Measurements from ENCODE around the gene ERICH6.
A peak's percentile ranks its signal among the peaks of the same experiment; 100 is the strongest.

The ERICH6 gene

GRCh38 chr3:150710097-150710496, 6.4 kb upstream of the ERICH6 start:
- Histone ChIP-seq H3K9me3 (ENCODE audit: insufficient read depth, low read length) (no peaks in the 10 kb centered on the region), H3K9ac (ENCODE audit: low read length) (no peak overlapping the region), H3K27ac (ENCODE audit: low read length) (no peak overlapping the region), H3K4me1 (ENCODE audit: low read length) (no peaks in the 10 kb centered on the region), H3K27me3 (ENCODE audit: low read depth, low read length) (no peaks in the 10 kb centered on the region), H2AFZ (ENCODE audit: low read depth, low read length) (no peak overlapping the region), H3K36me3 (replicated peaks; ENCODE audit: low read depth, low read length) (no peaks in the 10 kb centered on the region), H3K79me2 (ENCODE audit: low read length) (no peaks in the 10 kb centered on the region), H3K4me2 (ENCODE audit: low read length) (no peak overlapping the region), H4K20me1 (ENCODE audit: insufficient read depth, low read length) (no peaks in the 10 kb centered on the region), H3K4me3 (ENCODE audit: low read length) (no peak overlapping the region)
- TF ChIP-seq CTCF (IDR thresholded peaks at IDR 0.05; ENCODE audit: low read depth, low read length) (no peak), EZH2phosphoT487 (IDR thresholded peaks at IDR 0.05; ENCODE audit: low read depth) (no peak)

- no peaks in the 10 kb centered on the region for H4K20me1 ChIP-seq (ENCODE audit: insufficient read depth, low read length)
- no peaks in the 10 kb centered on the region for H3K9me3 ChIP-seq (ENCODE audit: insufficient read depth, low read length)
- H3K27ac ChIP-seq (ENCODE audit: low read length), result no peak overlapping the region
- H3K36me3 ChIP-seq (replicated peaks; ENCODE audit: low read depth, low read length), result no peaks in the 10 kb centered on the region
- H3K4me1 ChIP-seq (ENCODE audit: low read length), result peaks cover 4% of the 10 kb centered on the region; the same call in 1 of the 2 replicates
- H3K4me3 ChIP-seq (ENCODE audit: low read length), result peak overlapping the region; percentile 88
- peak overlapping the region; percentile 92 for H2AFZ ChIP-seq (ENCODE audit: low read depth, low read length)
- no peaks in the 10 kb centered on the region for H3K27me3 ChIP-seq (ENCODE audit: low read depth, low read length)
- TF ChIP-seq EZH2phosphoT487 (IDR thresholded peaks at IDR 0.05; ENCODE audit: low read depth) (no peak), CTCF (IDR thresholded peaks at IDR 0.05; ENCODE audit: low read depth, low read length) (no peak)
- no peaks in the 10 kb centered on the region for H3K79me2 ChIP-seq (ENCODE audit: low read length)
- peak overlapping the region; percentile 75 for H3K4me2 ChIP-seq (ENCODE audit: low read length)
- peak overlapping the region; percentile 74 for H3K9ac ChIP-seq (ENCODE audit: low read length)
Measured at GRCh38 chr3:150703299-150703755, 393 bp downstream of the ERICH6 start.

GRCh38 chr3:150699068-150699639, 4.6 kb downstream of the ERICH6 start:
- H3K36me3 ChIP-seq (replicated peaks; ENCODE audit: low read depth, low read length), result no peaks in the 10 kb centered on the region
- TF ChIP-seq EZH2phosphoT487 (IDR thresholded peaks at IDR 0.05; ENCODE audit: low read depth), result no peak
- no peak for TF ChIP-seq CTCF (IDR thresholded peaks at IDR 0.05; ENCODE audit: low read depth, low read length)
- no peak overlapping the region for H3K9ac ChIP-seq (ENCODE audit: low read length)

GRCh38 chr3:150697646-150698045, 6.1 kb downstream of the ERICH6 start:
- Histone ChIP-seq H3K9me3 (ENCODE audit: insufficient read depth, low read length) (peaks cover 9% of the 10 kb centered on the region; the same call in 1 of the 2 replicates), H4K20me1 (ENCODE audit: insufficient read depth, low read length) (no peaks in the 10 kb centered on the region), H3K79me2 (ENCODE audit: low read length) (no peaks in the 10 kb centered on the region), H3K4me3 (ENCODE audit: low read length) (no peak overlapping the region), H3K9ac (ENCODE audit: low read length) (no peak overlapping the region), H3K4me2 (ENCODE audit: low read length) (no peak overlapping the region), H3K27me3 (ENCODE audit: low read depth, low read length) (no peaks in the 10 kb centered on the region), H3K4me1 (ENCODE audit: low read length) (no peaks in the 10 kb centered on the region), H3K36me3 (replicated peaks; ENCODE audit: low read depth, low read length) (no peaks in the 10 kb centered on the region), H2AFZ (ENCODE audit: low read depth, low read length) (no peak overlapping the region), H3K27ac (ENCODE audit: low read length) (no peak overlapping the region)
- TF ChIP-seq CTCF (IDR thresholded peaks at IDR 0.05; ENCODE audit: low read depth, low read length) (no peak), EZH2phosphoT487 (IDR thresholded peaks at IDR 0.05; ENCODE audit: low read depth) (no peak)

More at GRCh38 chr3:150699068-150699639, 4.6 kb downstream of the ERICH6 start:
- Histone ChIP-seq H3K4me1 (ENCODE audit: low read length) (peaks cover 4% of the 10 kb centered on the region; the same call in 1 of the 2 replicates), H3K9me3 (ENCODE audit: insufficient read depth, low read length) (no peaks in the 10 kb centered on the region), H3K4me3 (ENCODE audit: low read length) (no peak overlapping the region), H4K20me1 (ENCODE audit: insufficient read depth, low read length) (no peaks in the 10 kb centered on the region), H3K27me3 (ENCODE audit: low read depth, low read length) (no peaks in the 10 kb centered on the region), H2AFZ (ENCODE audit: low read depth, low read length) (no peak overlapping the region), H3K4me2 (ENCODE audit: low read length) (no peak overlapping the region), H3K27ac (ENCODE audit: low read length) (no peak overlapping the region), H3K79me2 (ENCODE audit: low read length) (no peaks in the 10 kb centered on the region)

Data from OCI-LY3 (cell line).